HG03442 (cell line): ENCODE results near the gene CEP76.

Experiments
- ATAC-seq: cut with Tn5 transposase; IDR thresholded peaks from one replicate; pipeline ENCODE4 v1.9.1; 2021; ENCODE audit warnings: mild to moderate bottlenecking, moderate library complexity; ENCODE audit not compliant: unreplicated experiment

CEP76 gene

GRCh38 chr18:12711446-12711845 is 8.9 kb upstream of the CEP76 start:
- ATAC-seq: no peak

- no peak for ATAC-seq
Measured at GRCh38 chr18:12703664-12704063, 1.1 kb upstream of the CEP76 start.

GRCh38 chr18:12703096-12703567 is 609 bp upstream of the CEP76 start:
- ATAC-seq: no peak

GRCh38 chr18:12701161-12701560 is 1.4 kb downstream of the CEP76 start:
- no peak for ATAC-seq

GRCh38 chr18:12699747-12700146 is 2.8 kb downstream of the CEP76 start:
- no peak for ATAC-seq

- ATAC-seq: no peak
Measured at GRCh38 chr18:12694032-12694431, 8.5 kb downstream of the CEP76 start.

GRCh38 chr18:12692206-12692605 is 10.3 kb downstream of the CEP76 start:
- no peak for ATAC-seq

- ATAC-seq: no peak
Measured at GRCh38 chr18:12689256-12689850, 13.2 kb downstream of the CEP76 start.

- no peak for ATAC-seq
Measured at GRCh38 chr18:12686100-12686499, 16.4 kb downstream of the CEP76 start.

GRCh38 chr18:12679183-12679786 is 23.2 kb downstream of the CEP76 start:
- no peak for ATAC-seq

GRCh38 chr18:12668041-12668440 is 34.5 kb downstream of the CEP76 start:
- ATAC-seq: no peak

GRCh38 chr18:12659904-12660605 is 42.5 kb downstream of the CEP76 start:
- no peak for ATAC-seq

GRCh38 chr18:12658426-12659138 is 43.9 kb downstream of the CEP76 start:
- ATAC-seq: no peak

- ATAC-seq: peak; percentile 72
Measured at GRCh38 chr18:12657684-12658425, 44.7 kb downstream of the CEP76 start, which contains the start of gene SPIRE1. SPIRE1 (minus strand) TSS chr18:12658107; CDS start chr18:12657866, 241 bp downstream.

GRCh38 chr18:12656938-12657683 is 45.4 kb downstream of the CEP76 start:
- peak; percentile 47 for ATAC-seq

- ATAC-seq: no peak
Measured at GRCh38 chr18:12656605-12656937, 46.0 kb downstream of the CEP76 start.

GRCh38 chr18:12654971-12655370 is 47.6 kb downstream of the CEP76 start:
- ATAC-seq: no peak

GRCh38 chr18:12652861-12653401 is 49.6 kb downstream of the CEP76 start:
- no peak for ATAC-seq

- ATAC-seq: no peak
Measured at GRCh38 chr18:12651651-12652050, 50.9 kb downstream of the CEP76 start.

GRCh38 chr18:12647773-12648172 is 54.8 kb downstream of the CEP76 start:
- ATAC-seq: no peak
